Hepatic stellate cell (primary cell): ENCODE data around the gene ZBTB22.

Experiments used
- DNase-seq: peaks from one replicate; pipeline ENCODE4 v3.0.0; 2011; ENCODE audit warnings: low spot score

ZBTB22 gene

DNA sequence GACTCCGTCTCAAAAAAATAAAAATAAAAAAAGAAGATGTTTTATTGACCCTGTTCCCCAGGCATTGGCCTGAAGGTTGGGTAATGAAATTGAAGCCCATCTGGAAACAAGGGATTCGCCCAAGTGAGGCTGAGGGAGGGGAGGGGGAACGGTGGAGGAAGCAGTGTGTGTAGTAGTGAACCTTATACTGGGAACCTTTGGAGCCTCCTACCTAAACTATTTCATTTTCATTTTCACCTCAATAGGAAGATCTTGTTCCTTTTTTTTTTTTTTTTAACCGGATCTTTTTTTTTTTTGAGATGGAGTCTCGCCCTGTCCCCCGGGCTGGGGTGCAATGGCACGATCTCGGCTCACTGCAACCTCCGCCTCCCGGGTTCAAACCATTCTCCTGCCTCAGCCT lies 13.2 kb upstream of the ZBTB22 start:
- DNase-seq: no peak

DNA sequence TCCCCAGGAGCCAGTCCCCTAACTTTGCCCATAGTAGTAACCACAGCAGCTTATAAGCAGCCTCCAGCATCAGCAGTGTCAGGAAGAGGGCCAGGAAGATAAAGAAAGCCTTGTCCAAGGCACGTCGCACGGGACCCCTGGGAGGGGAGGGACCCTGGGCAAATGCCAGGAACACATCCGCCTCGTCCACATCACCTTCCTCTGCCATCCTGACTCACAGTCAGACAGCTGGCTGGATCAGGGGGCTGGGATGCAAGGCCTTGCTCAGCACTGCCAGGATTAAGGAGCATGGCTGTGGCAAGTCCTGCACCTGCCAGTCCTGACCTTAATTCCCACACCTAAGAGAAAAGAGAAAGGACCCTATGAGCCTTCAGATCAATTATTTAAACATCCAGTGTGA lies 11.5 kb upstream of the ZBTB22 start:
- no peak for DNase-seq

DNA sequence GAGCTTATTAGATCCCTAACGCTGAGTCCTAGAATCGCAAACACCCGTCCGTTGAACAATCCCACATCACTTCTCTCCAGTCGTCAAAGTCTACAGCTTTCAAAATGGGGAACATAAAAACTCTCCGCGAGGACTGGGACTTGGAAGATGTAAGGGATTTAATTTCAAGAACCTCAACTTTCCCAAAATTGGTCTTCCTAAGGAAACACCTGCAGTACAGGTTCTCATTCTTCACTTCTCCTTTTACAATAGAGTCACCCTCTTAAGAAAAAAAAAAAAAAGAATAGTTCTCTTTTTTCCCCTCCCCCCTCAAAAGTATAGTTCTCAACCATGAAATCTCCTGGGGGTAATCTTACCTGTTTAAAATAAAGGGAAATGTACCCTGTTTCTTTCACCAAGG lies 6.6 kb upstream of the ZBTB22 start:
- DNase-seq: no peak

DNA sequence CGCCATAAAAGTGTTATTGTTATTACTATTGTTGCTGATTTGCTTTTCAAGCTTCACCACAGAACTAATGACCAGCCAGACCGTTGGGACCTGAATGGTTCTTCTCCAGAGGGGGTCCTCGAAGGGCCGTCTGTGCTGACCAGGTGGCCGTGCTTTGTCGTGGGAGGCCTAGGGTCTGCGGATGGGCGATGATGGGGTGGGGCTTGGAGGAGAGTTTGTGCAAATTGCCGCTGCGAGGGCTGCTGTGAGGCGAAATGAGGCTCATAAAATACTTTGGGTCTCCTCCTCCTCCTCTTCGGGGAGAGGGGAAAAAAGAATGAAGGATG lies 6.0 kb upstream of the ZBTB22 start:
- DNase-seq: no peak

DNA sequence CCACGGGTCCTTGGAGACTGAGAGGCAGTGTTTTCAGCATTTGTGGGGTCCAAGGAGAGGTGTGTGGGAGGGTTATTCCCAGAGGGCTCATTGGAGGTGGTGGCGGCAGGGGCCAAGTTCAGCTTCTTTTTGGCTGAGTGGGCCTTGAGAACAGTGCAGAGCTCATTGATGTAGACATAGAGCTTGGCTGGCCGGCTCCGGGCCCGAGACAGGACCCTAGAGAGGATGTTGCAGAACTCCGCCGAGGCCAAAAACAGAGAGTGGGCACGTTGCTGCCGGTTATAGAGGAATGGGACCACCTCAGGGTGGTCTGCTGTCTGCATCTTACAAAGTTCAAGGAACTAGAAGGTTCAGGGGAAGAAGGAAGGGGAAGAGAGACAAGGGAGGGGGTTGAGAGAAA lies 3.7 kb upstream of the ZBTB22 start:
- DNase-seq: no peak

DNA sequence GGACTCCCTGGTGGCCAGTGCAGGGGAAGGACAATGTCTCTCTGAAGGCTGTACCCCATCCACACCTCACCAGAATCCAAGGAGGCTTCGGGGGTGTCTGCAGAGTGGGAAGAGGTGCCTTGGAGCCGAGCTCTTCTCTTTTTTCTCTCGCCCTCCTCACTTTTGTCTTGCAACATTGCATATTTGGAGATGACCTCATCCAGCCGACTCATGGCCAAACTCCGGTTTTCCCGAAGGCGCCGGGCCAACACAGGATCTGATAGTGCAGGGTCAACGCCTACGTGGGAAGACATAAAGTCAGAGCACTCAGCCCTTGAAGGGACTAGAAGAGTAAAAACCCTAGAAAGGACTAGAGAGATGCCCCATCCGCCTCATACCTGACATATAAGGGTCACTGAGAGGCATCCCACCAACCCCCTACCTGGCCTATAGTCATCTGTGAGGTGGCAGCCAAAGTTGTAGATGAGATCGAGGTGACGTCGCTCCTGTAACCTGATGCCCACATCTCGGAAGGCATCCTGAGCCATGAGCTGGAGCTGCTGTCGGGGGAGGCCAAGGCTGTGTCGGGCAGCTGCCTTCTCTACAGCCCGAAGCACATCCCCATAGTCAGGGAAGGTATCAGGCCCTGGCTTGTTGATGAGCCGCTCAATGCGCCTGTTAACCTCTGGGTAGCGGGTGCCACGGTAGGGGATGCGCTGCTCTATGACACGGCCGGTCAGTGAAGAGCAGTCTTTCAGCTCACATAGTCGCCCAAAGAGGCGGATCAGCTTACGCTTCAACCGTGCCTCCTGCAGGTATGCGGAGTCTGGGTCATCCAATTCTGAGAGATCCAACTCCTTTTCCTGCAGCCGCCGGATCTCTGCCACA lies 3.0 kb upstream of the ZBTB22 start:
- DNase-seq: peak; percentile 82

DNA sequence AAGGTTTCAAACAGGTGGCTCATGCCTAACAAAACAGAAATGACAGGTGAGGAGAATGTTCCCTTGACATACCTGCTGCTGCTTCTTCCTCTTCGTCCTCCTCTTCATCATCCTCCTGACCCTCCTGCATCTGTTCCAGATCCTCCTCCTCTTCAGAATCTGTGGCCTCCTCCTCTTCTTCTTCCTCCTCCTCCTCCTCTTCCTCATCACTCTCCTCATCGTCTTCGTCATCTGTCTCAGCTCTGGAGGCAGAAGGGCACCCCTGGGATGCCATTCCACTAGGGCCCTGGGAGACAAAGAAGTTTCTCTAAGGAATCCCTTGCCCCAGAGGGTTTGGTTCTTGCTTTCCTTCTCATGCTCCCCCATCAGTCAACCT lies 2.4 kb upstream of the ZBTB22 start:
- DNase-seq: no peak

DNA sequence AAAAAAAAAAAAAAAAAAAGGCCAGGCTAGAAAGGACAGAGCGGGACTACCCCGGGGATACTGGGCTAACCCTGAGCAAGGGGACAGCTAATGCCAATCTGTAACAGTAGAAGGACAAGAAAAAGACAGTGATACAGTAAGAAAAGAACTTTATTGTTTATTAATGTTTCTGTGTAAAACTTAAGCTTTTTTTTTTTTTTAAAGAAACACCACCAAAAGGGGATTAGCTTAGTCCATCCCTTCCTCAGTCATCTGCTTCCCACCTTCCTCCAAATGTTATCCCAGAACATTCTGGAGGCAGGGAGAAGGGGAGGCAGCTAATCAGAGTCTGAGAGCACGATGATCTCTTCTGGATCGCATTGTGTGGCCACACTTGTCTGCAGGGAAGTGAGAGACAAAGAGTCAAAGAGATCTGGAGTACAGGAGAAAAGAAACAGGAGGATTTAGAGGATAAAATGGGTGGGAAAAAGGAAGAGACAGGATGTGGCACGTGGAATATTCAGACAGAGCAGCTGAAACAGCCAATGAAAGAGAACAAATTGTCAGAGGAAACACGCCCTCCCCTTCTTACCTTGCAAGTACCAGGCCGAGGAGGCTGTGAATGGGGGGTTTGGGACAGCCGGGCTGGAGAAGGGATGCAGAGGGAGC lies 1.0 kb upstream of the ZBTB22 start:
- no peak for DNase-seq

DNA sequence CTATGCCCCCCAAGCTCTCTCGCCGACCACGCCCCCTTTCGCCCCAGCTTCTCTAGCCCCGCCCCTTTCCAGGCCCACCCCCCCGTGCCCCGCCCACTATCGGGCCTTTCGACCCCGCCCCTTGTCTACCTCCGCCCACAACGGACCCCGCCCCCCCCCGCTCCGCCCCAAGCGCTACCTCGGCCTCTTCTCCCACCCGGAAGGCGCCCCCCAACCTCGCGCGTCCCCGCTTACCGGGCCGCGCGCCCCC lies 200 bp downstream of the ZBTB22 start:
- DNase-seq: peak; percentile 84

DNA sequence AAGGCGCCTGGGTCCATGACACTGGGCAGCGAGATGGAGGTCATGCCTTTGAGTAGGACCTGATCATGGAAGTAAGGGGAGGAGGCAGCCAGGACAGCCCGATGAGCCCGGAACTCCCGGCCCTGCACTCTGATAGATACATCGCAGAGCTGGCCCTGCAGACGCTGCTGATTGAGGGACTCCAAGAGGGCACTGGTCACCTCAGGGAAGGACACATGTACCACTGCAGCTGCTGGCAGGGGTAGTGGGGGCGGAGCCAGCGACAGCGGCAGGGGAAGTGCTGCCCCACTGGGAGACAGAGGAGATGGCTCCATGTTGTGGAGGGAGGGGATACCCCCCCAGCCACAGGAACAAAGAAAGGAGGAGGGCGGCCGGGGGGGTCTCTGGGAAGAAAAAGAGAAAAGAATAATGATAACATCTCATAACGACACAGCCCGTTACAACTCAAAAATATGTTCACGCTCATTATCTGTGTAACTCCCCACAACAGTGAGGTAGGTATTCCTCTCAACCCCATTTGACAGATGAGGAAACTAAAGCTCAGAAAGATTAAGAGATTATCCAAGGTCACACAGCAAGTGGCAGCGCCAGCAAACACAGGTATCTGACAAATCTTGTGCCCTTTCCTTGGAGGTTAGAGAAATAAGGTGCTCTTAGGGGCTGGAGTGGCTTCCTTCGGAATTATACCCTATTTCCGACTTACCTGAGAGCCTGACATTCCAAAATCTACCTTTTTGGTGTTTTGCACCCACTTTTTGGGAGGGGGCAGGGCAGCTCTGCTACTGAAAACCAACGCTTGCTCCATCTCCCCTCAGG lies 733 bp downstream of the ZBTB22 start:
- no peak for DNase-seq

DNA sequence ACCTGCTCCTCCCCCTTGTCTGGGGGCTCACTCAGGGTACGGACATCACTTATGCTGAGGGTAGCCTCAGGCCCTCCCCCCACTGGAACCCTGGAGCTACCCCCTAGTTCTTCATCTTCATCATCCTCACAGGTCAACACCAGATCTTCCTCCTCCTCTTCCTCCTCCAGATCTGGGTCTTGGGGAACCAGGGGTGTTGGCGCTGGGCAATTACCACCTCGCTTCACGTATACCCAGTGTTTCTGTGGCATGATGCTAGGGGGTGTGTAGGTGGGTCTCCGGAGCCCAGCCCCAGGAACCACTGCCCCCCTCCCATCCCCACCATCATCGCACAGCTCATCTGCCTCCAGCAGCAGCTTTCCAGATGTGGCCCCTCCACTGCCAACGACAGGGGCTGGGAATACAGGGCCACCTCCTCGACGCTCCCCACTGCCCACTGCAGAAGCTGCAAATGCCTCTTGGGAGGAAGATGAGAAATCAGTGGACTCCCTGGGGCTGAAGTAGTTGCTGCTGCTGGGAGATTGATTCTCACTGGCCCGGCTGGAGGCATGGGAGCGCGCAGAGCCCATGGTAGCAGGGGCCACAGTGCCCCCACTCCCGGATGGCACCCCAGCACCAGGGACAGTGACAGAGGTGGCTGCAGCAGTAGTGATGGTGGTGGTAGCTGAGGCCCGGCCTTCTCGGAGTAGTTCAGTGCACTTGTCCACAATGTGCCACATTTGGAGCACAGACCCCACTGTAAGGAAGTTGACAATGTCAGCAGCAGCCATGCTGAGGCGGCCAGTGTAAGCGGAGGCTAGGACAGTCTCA lies 1.5 kb downstream of the ZBTB22 start:
- no peak for DNase-seq

DNA sequence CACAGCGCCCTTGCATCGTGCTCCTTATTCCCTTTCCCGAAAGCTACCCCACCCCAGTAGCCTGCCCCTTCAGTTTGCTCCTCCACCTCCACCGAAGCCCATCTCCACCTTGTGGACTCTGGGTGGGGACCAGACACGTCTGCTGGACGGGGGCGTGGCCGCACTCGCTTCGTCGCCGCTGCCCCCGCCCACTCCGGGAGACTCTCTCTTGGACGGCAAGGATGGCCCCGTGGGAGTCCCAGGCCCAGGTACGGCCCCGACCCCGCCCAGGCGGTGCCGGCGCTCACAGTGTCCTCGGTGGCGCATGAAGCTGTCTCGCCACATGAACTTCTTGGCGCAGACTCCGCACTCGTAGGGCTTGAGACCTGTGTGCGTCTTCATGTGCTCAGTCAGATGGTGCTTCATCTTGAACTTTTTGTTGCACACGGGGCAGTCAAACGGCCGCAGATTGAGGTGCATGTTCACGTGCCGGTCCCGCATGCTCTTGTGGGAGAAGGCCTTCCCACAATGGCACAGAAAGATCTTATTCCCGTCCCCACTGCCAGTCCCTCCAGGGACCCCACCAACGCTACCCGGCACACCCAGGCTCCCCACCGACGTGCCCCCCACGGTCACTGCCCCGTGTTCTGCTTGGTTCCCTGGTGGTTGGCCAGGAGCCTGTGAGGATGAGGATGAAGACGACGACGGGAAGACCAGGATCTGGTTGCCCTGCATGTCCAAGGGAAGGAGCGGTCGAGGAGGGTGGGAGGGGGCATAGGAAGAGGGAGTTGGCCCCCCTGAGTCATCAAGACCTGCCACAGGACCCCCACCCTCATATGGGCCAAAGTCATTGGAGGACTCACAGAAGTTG lies 2.4 kb downstream of the ZBTB22 start:
- no peak for DNase-seq

DNA sequence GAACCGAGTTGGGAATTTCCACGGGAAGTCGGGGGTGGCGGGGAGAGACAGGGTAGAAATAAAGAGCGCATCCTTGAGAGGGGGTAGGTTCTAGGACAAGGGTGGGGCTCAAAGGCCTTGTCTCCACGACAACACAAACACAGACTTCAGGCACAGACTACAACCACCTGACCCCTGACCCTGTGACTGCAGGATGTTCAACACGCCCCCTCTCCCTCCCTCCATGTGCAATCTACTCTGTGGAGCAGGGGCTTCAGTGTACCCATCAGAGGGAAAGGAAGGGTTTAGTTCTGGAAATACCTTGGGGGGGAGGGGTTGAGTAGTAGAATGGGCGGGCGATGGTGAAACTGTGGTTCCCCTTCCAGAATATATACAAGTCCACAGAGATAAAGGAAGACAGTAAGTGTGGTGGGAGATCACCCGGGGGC lies 3.0 kb downstream of the ZBTB22 start:
- peak; percentile 84 for DNase-seq

DNA sequence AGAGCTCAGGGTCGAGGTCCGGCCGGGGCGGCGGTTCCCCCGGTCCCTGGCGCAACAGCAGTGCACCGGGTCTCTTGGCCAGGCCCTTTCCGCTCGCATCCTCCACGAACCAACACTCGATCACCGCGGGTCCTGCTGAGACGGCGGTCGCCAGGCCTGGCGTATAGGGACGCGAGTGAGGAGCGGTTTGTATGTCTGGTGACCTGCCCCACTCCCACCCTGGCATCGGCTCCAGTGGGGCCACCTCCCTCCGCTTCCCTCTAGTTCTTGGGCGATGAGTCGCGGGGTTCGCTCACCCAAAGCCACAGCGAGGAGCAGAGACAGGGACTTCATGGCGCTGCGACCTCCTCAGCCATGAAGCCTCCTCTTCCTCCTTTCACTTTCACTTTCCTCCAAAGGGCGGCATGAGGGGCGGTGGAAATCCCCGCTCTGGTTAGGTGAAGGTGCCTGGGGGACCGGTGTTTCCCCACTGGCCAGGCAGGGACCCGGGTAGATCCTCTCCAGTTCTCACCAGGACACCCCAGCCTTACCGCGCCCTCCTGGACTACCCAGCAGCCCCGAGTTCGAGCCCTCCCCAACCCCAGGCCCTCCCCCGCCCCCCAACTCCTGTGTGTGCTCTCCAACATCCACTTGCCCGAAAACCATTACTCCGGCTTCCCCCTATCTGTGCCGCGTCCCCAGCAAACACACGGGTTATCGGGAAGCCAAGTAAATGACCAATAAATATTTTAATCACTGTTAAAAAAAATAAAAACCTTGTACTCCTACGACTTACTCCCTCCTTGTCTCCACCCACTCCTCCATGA lies 3.6 kb downstream of the ZBTB22 start, which contains the start of gene TAPBP:
Gene TAPBP, minus strand, starts transcription at position 370 of the 806 bp plus-strand sequence. Its CDS starts 37 bp downstream, at position 333.
- DNase-seq: peak; percentile 68

DNA sequence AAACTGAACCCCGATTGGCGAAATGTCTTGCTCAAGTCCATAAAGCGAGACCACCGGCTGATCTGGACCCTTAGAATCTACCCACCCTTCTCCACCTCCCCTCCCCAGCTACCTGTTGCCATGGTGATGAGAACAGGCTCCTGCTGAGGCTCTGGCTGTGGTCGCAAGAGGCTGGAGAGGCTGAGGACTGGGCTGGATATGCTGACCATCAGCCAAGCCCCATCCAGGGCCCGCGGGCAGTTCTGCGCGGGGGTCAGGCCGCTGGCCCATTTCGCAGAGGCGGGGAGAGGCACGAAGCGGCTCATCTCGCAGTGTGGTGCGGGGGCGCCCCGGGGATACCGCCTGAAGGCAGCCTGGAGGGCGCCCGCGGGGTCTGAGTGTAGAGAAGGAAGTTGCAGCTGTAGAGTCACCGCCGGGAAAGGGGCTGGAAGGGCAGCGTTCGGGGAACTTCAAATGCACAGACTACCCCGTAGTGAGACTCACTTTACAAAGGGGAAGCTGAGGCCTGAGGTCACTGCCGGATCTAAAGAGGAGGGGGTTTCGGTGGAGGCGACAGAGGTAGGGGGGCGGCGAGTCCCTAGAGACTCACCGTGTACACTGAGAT lies 4.3 kb downstream of the ZBTB22 start:
- DNase-seq: peak; percentile 37

DNA sequence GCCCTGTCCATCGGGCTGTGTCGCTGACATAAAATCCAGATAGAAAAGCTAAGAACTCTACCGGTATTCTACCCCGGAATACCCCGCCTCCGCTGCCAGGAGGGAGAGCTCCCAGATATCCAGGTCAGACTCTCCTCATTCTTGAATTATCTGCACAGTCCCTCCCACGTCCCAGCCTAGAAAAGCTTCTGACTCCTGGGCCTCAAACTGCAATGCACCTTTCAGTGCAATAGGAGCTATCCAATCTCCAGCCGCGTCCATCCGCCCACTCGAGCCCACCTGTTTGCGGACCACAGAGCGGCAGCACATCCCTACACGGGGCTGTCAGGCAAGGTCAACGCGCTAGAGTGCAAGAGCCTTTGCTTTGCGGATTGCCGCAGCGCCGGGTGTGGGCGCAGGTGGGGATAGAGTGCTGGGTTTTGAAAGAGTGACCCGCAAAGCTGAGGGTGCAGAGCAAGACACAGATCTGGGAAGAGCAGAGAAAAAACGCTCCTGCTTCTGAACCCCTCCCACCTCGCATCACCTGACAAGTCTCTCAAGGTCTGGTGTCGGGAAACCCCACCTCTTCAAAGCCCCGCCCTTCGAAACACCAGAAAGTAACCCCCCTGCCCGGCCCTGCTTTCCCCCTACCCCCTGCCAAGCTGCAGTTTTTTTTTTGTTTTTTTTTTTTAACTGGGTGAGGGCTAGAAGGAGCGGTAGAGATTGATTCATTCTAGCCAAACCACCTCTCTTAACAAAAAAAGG lies 5.0 kb downstream of the ZBTB22 start:
- DNase-seq: peak; percentile 75

DNA sequence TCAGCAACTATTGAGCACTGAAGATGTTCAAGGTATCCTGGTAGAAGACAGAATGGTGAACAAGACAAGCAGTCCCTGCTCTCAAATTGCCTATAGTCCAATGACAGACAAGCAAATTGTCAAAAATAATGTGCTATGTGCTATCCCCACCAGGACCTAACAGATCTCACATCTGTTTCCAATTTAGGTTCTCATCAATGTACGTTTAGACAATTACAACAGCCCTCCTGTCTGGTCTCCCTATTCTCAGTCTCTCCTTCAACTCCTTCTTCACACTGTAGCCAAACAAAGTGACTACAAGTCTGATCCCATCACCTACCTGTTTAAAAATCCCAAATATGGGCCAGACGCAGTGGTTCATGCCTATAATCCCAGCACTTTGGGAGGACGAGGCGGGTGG lies 11.2 kb downstream of the ZBTB22 start:
- no peak for DNase-seq

DNA sequence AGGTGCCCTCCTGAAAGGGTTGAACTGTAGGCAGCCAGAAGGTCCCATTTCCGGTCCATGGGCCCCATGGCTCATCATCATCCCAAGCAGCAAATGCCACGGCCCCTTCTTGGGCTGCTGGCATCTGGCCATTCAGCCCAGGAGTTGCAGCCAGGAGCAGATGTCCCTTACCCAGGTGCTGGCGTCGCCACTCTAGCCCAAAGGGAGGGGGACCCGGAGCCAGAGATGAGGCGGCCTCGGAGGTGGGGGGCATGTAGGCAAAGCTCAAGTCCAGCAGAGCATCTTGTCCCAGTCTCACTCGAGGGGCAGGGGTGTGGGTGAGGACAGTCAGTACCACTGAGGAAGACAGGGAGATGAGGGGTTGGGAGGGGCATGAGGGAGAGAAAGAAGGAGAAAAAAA lies 12.5 kb downstream of the ZBTB22 start:
- DNase-seq: no peak

DNA sequence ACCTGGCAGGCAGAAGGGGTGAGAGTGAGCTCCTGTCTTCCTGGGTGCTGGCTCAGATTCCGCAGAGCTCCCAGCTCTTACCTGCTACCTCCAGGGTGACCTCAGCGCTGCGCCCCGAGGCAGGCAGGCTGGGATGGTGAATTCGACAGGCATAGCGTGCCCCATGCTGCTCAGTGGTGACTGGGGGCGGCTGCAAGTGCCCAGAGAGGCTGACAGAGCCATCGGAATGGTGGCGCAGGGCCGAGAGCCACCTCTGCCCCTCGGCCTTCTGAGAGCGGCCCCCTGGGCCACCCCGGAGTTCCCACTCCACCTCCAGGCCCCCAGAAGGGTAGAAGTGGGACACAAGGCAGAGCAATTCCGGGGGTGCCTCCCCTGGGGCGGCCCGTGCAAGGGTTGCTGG lies 13.3 kb downstream of the ZBTB22 start:
- DNase-seq: no peak
